MV-4-11 (cell line): ENCODE data around the gene ROR2.

Source experiments
- DNase-seq: peaks from one replicate; lab custom pipeline; 2025; lab: John Stamatoyannopoulos, UW

Gene ROR2

DNA sequence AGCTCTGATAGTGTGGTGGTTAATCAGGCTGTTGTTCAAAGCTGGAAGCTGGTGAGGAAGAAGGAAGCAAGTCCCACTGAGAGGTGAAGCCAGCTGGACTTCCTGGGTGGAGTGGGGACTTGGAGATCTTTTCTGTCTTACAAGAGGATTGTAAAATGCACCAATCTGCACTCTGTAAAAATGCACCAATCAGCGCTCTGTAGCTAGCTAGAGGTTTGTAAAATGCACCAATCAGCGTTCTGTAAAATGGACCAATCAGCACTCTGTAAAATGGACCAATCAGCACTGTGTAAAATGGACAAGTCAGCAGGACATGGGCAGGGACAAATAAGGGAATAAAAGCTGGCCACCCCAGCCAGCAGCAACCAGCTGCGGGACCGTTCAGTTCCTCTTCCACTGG, 432.7 kb downstream of the ROR2 start:
- peak; percentile 76 for DNase-seq

DNA sequence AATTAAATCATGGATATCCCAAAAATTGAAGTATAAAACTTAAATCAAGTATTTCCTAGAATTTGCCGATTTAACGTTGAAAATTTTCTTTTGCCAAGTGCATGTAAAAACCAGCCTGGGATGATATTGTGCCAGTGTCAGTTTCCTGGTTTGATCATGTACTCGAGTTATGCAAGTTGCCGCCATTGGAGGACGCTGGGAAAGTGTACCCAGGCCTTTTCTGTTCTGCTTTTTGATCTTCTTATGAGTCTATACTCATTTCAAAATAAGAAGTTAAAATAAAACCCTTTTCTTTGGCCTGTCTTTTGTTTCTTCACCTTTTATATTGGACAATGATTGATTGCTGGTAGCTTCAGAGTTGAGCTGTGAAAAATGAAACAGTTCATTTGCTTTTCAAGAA, 433.3 kb downstream of the ROR2 start:
- peak; percentile 95 for DNase-seq

DNA sequence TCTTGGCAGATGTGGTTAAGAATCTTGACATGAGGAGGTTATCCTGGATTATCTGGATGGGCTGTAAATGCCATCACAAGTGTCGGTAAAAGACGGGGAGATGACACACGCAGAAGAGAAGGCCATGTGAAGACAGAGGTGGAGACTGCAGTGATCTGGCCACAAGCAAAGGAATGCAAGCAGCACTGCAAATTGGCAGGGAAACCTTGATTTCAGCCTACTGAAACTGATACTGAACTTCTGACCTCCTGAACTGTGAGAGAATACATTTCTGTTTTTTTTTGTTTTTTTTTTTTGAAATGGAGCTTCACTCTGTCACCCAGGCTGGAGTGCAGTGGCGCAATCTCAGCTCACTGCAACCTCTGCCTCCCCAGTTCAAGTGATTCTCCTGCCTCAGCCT, 433.9 kb downstream of the ROR2 start:
- peak; percentile 75 for DNase-seq

DNA sequence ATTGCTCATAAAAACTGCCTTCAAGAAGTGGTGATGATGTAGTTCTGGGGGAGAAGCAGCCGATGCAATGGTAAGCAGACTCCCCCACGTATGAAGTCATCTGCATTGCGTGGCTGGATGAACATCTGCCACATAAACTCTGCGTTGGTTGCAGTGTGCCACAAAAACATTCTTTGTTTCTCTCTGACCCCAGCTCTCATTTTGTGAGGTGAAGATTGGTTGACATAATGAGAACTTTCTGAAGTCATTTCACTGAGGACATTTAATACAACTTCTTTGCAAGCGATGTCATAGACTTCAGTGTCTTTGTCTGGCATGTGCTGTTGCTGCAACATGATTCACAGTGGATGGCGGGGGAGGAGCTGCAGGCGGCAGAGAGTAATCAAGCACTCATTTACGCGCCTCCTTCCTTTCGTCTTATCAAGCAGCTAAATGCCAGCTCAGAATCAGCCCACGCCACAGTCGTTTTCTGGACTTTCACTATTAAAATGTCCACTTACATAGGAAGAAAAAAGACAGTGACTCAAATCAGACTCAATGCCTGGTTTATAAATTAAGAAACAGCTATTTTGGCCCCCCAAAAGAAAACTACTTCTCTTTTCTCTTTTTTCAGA, 434.8 kb downstream of the ROR2 start:
- DNase-seq: peak; percentile 78
